Measurements from ENCODE around the gene SERPINB13.

Gene SERPINB13

GRCh38 chr18:63586966-63587365, at the start of gene SERPINB13:
Gene SERPINB13, plus strand, starts transcription at chr18:63587343. Its CDS starts 1,325 bp downstream, at chr18:63588668.
- no peak for DNase-seq

GRCh38 chr18:63539904-63540510, 47.1 kb upstream of the SERPINB13 start:
- DNase-seq, result no peak

- no peak for DNase-seq
These were observed 45.1 kb upstream of the SERPINB13 start, which contains the start of gene SERPINB12 for GRCh38 chr18:63542069-63542468. Gene SERPINB12, plus strand, starts transcription at chr18:63542369. Its CDS starts 13,791 bp downstream, at chr18:63556160.

GRCh38 chr18:63544017-63544416, 43.1 kb upstream of the SERPINB13 start:
- DNase-seq, result no peak

- no peak for DNase-seq
These were observed 42.1 kb upstream of the SERPINB13 start for GRCh38 chr18:63545000-63545399.

- DNase-seq, result no peak
These were observed 37.1 kb upstream of the SERPINB13 start for GRCh38 chr18:63550068-63550467.

GRCh38 chr18:63551769-63552168, 35.4 kb upstream of the SERPINB13 start:
- no peak for DNase-seq

GRCh38 chr18:63552581-63552980, 34.6 kb upstream of the SERPINB13 start:
- no peak for DNase-seq

GRCh38 chr18:63553081-63553480, 34.1 kb upstream of the SERPINB13 start:
- no peak for DNase-seq

- DNase-seq, result no peak
These were observed 27.3 kb upstream of the SERPINB13 start for GRCh38 chr18:63559567-63560491.

- no peak for DNase-seq
These were observed 24.9 kb upstream of the SERPINB13 start for GRCh38 chr18:63562284-63562683.

- no peak for DNase-seq
These were observed 23.1 kb upstream of the SERPINB13 start for GRCh38 chr18:63564021-63564420.

- DNase-seq, result no peak
These were observed 22.6 kb upstream of the SERPINB13 start for GRCh38 chr18:63564561-63564960.

GRCh38 chr18:63567276-63567675, 19.9 kb upstream of the SERPINB13 start:
- no peak for DNase-seq

GRCh38 chr18:63567825-63568224, 19.3 kb upstream of the SERPINB13 start:
- DNase-seq, result no peak

GRCh38 chr18:63570721-63571120, 16.4 kb upstream of the SERPINB13 start:
- DNase-seq, result no peak

- DNase-seq, result no peak
These were observed 11.5 kb upstream of the SERPINB13 start for GRCh38 chr18:63575681-63576080.

- DNase-seq, result peak; percentile 65
These were observed 8.7 kb upstream of the SERPINB13 start for GRCh38 chr18:63578357-63578958.

GRCh38 chr18:63579616-63580015, 7.5 kb upstream of the SERPINB13 start:
- DNase-seq, result no peak

GRCh38 chr18:63585988-63586387, 1.2 kb upstream of the SERPINB13 start:
- no peak for DNase-seq

- DNase-seq, result no peak
These were observed 712 bp upstream of the SERPINB13 start for GRCh38 chr18:63586431-63586830.

GRCh38 chr18:63588909-63589308, 1.8 kb downstream of the SERPINB13 start:
- DNase-seq, result no peak

- DNase-seq, result no peak
These were observed 3.2 kb downstream of the SERPINB13 start for GRCh38 chr18:63590373-63590772.

All from NCI-H1105 treated with DMSO at 0.1 percent for 48 hours (cell line).